Omental fat pad (tissue), 4 donors: Measurements from ENCODE around the gene LYPD6B. TPM values are rescaled to one million over a fixed set of nuclear protein-coding genes. Genes with fewer than 3 reads are reported as not detected.

Experiments
- ATAC-seq: fragments of 150-250 bp; one replicate; pipeline ENCODE4 v1.9.1; 2016; ENCODE audit warnings: mild to moderate bottlenecking, moderate library complexity; ENCODE audit not compliant: low FRiP score
- DNase-seq: peaks from one replicate; pipeline ENCODE4 v3.0.0-alpha.2; 2019; ENCODE audit warnings: low spot score
- CTCF ChIP-seq, 3 donors: fragments of 450-650 bp; IDR thresholded peaks; one replicate each; pipeline ENCODE4 v1.5.1; 2016 to 2017; ENCODE audit warnings: antibody characterized with exemption in 3 of 3, mild to moderate bottlenecking in 3 of 3, moderate library complexity in 2 of 3
- total RNA-seq, 4 donors: library from RNA; depleted of rRNA; stranded (reverse); fragments of >200 nt; gene quantifications; one replicate each; pipeline ENCODE4 v1.1.0, GENCODE V29; 2016

The LYPD6B gene
- total RNA-seq, 4 donors from 2014 or later, result 0.50 to 0.65 TPM; not detected in 2

- ATAC-seq (no peak), DNase-seq (no peak)
- no peak for TF ChIP-seq CTCF (IDR thresholded peaks at IDR 0.05)
These were observed 18.7 kb upstream of the LYPD6B start for GRCh38 chr2:149019768-149020167.

- no peak for ATAC-seq
- TF ChIP-seq CTCF (IDR thresholded peaks at IDR 0.05), result no peak
- no peak for DNase-seq
These were observed 18.1 kb upstream of the LYPD6B start for GRCh38 chr2:149020432-149020851.

- ATAC-seq (no peak), DNase-seq (no peak)
- no peak for TF ChIP-seq CTCF (IDR thresholded peaks at IDR 0.05)
These were observed 17.2 kb upstream of the LYPD6B start for GRCh38 chr2:149021271-149021719.

- no peak for ATAC-seq
- no peak for DNase-seq
- TF ChIP-seq CTCF (IDR thresholded peaks at IDR 0.05), result no peak
These were observed 16.7 kb upstream of the LYPD6B start for GRCh38 chr2:149021761-149022160.

DNA sequence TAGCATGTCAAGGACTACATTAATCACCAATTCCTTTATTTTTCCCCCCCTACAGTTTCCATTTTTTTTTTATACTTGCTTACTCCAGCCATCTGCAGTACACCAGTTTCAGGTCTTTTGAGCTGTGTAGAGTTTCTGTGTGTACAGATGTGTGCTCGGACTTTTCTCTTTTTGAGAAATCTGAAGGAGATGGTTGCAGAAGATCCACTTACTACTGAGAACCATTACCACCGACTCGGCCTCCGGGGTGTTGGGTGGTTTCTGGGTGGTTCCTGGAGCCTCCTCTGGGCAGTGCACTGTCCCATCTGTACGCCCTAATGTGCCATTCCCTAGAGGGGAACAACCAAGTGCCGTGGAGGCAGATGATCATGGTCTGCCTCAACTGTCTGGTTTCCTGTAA is 15.4 kb upstream of the LYPD6B start:
- ATAC-seq (no peak), DNase-seq (no peak)
- no peak for TF ChIP-seq CTCF (IDR thresholded peaks at IDR 0.05)

DNA sequence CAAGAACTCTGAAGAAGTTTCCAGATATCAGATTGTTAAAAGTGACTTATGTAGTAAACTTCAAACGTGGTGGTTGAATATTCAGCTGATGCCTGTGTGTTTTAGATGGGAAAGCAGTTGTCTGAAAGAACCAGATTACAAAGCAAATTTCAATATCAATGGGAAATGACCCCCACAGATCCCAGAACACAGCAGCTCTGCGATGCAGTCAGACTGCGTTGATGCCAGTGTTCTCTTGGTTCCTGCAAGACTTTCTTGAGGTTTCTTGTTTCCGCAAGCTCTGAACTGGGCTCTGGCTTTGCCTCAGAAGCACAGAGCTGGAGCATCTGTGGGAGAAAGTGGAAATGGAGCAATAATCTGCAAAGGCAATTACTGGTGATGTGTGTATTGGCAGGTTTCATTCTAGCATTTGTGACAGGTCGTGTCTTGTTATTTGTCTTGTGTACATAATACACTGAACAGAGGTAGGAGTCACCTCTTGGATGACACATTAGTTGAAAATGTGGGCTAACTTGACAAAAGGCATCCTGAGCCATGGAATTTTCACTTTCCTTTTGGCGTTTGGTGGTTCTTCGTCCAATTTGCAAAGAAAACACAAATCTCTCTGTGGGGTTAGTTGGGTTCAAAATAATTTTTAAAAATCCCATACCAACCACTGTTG is 10.8 kb upstream of the LYPD6B start:
- DNase-seq, result no peak
- no peak for TF ChIP-seq CTCF (IDR thresholded peaks at IDR 0.05)
- ATAC-seq, result no peak

GRCh38 chr2:149028377-149028776 is 10.1 kb upstream of the LYPD6B start:
- DNase-seq (no peak), ATAC-seq (no peak)
- no peak for TF ChIP-seq CTCF (IDR thresholded peaks at IDR 0.05)
